Smooth muscle cell (in vitro differentiated cells): Measurements from ENCODE around the gene ERI3. TPM values are rescaled to one million over a fixed set of nuclear protein-coding genes. Genes with fewer than 3 reads are reported as not detected.
A peak's percentile ranks its signal among the peaks of the same experiment; 100 is the strongest.

ENCODE experiments used
- DNase-seq: peaks from one replicate; lab custom pipeline; 2025; ENCODE audit not compliant: unreplicated experiment; lab: John Stamatoyannopoulos, UW
- H2AFZ ChIP-seq: fragments of 200-600 bp; sonication (generic); 2 replicates; pipeline ENCODE4 v1.6.0; 2016; ENCODE audit warnings: antibody characterized with exemption, low read depth, mild to moderate bottlenecking
- H3F3A ChIP-seq: fragments of 200-600 bp; sonication (generic); 2 replicates; pipeline ENCODE4 v1.6.0; 2017; ENCODE audit warnings: antibody characterized with exemption, low read depth
- H3K27ac ChIP-seq: fragments of 200-600 bp; sonication (generic); 2 replicates; pipeline ENCODE4 v1.5.1; 2016; ENCODE audit warnings: low read depth, mild to moderate bottlenecking
- H3K27me3 ChIP-seq: fragments of 200-600 bp; sonication (generic); 2 replicates; pipeline ENCODE4 v1.6.1; 2016; ENCODE audit warnings: low read depth, mild to moderate bottlenecking
- H3K36me3 ChIP-seq: fragments of 200-600 bp; sonication (generic); 2 replicates; pipeline ENCODE4 v1.5.1; 2016; ENCODE audit warnings: low read depth
- H3K4me1 ChIP-seq: fragments of 200-600 bp; sonication (generic); 2 replicates; pipeline ENCODE4 v1.5.1; 2016; ENCODE audit warnings: low read depth
- H3K4me2 ChIP-seq: fragments of 200-600 bp; sonication (generic); 2 replicates; pipeline ENCODE4 v1.6.0; 2016; ENCODE audit warnings: mild to moderate bottlenecking
- H3K4me3 ChIP-seq: fragments of 200-600 bp; sonication (generic); 2 replicates; pipeline ENCODE4 v1.5.1; 2016; ENCODE audit warnings: mild to moderate bottlenecking
- H3K79me2 ChIP-seq: fragments of 200-600 bp; sonication (generic); 2 replicates; pipeline ENCODE4 v1.6.0; 2016; ENCODE audit warnings: low read depth, mild to moderate bottlenecking
- H3K9ac ChIP-seq: fragments of 200-600 bp; sonication (generic); 2 replicates; pipeline ENCODE4 v1.6.0; 2016; ENCODE audit warnings: low read depth
- H3K9me3 ChIP-seq: fragments of 200-600 bp; sonication (generic); replicated peaks from 2 replicates; pipeline ENCODE4 v1.5.1; 2016; ENCODE audit warnings: low read depth
- H4K20me1 ChIP-seq: fragments of 200-600 bp; sonication (generic); 2 replicates; pipeline ENCODE4 v1.6.0; 2016; ENCODE audit warnings: low read depth
- CTCF ChIP-seq: fragments of 200-600 bp; sonication (generic); IDR thresholded peaks from 2 replicates; pipeline ENCODE4 v1.5.1; 2017; ENCODE audit warnings: borderline replicate concordance, mild to moderate bottlenecking, antibody characterized with exemption; ENCODE audit not compliant: insufficient read depth, poor library complexity, severe bottlenecking
- WGBS: methylation state at CpG from one replicate; pipeline ENCODE4 v1.1.7; 2016; ENCODE audit warnings: low lambda C conversion rate; 5-methylcytosine and 5-hydroxymethylcytosine counted together
- polyA plus RNA-seq: library from polyadenylated mRNA; unstranded; fragments of >200 nt; fragmentation: Nextera tagmentation; extraction: Ambion mirVana; gene quantifications from 2 replicates; pipeline ENCODE4 v1.2.1, GENCODE V29; 2016
- total RNA-seq: library from RNA; depleted of rRNA; stranded (reverse); fragments of >200 nt; gene quantifications from 2 replicates; pipeline ENCODE4 v1.2.3, GENCODE V29; 2014

ERI3 gene
- total and polyA plus RNA-seq, 2 experiments from 2014 or later, result 91.2 to 112 TPM

GRCh38 chr1:44377925-44378784, 23.1 kb upstream of the ERI3 start:
- TF ChIP-seq CTCF, result peak; percentile 77
- no peaks in the 10 kb centered on the region for H3K36me3 ChIP-seq
- no peak for DNase-seq
- no peak overlapping the region for H3K9ac ChIP-seq
- no peaks in the 10 kb centered on the region for H4K20me1 ChIP-seq
- H3K79me2 ChIP-seq, result no peaks in the 10 kb centered on the region
- H2AFZ ChIP-seq, result no peak overlapping the region
- H3F3A ChIP-seq, result no peaks in the 10 kb centered on the region
- no peak overlapping the region for H3K27ac ChIP-seq
- H3K4me2 ChIP-seq, result no peak overlapping the region
- WGBS, result 65% methylated on average over 12 of the region's 12 CpGs
- no peaks in the 10 kb centered on the region for H3K4me1 ChIP-seq
- no peak overlapping the region for H3K4me3 ChIP-seq
- no peaks in the 10 kb centered on the region for H3K9me3 ChIP-seq
- H3K27me3 ChIP-seq, result peaks cover 28% of the 10 kb centered on the region

GRCh38 chr1:44375547-44375946, 20.5 kb upstream of the ERI3 start:
- H4K20me1 ChIP-seq, result no peaks in the 10 kb centered on the region
- DNase-seq, result no peak
- no peaks in the 10 kb centered on the region for H3K36me3 ChIP-seq
- H3F3A ChIP-seq, result no peaks in the 10 kb centered on the region
- H3K4me3 ChIP-seq, result no peak overlapping the region
- no peak overlapping the region for H3K27ac ChIP-seq
- H3K4me1 ChIP-seq, result no peaks in the 10 kb centered on the region
- no peak overlapping the region for H2AFZ ChIP-seq
- TF ChIP-seq CTCF, result no peak
- WGBS, result 100% methylated on average over 6 of the region's 6 CpGs
- H3K79me2 ChIP-seq, result no peaks in the 10 kb centered on the region
- H3K27me3 ChIP-seq, result peaks cover 5% of the 10 kb centered on the region
- no peaks in the 10 kb centered on the region for H3K9me3 ChIP-seq
- H3K9ac ChIP-seq, result no peak overlapping the region
- H3K4me2 ChIP-seq, result no peak overlapping the region

- Histone ChIP-seq H3K4me1 (no peaks in the 10 kb centered on the region), H3K9ac (no peak overlapping the region), H2AFZ (no peak overlapping the region), H3K4me3 (no peak overlapping the region), H3K4me2 (no peak overlapping the region), H3F3A (no peaks in the 10 kb centered on the region), H3K36me3 (no peaks in the 10 kb centered on the region), H4K20me1 (no peaks in the 10 kb centered on the region), H3K9me3 (no peaks in the 10 kb centered on the region), H3K27me3 (no peaks in the 10 kb centered on the region), H3K27ac (no peak overlapping the region), H3K79me2 (no peaks in the 10 kb centered on the region)
- DNase-seq, result no peak
- no peak for TF ChIP-seq CTCF
Measured at GRCh38 chr1:44371206-44371605, 16.1 kb upstream of the ERI3 start.
